Astrocyte of the cerebellum (primary cell): ENCODE measurements around the gene NLRC5.
"Not testable (repeated sequence)": the region's sequence is repeated elsewhere in the genome, so short reads cannot be mapped to it uniquely, and the experiment has no call there.

Source experiments
- DNase-seq: peaks from one replicate; pipeline ENCODE4 v3.0.0-alpha.2; 2011; ENCODE audit warnings: low read depth
- H3K4me3 ChIP-seq: 2 replicates; pipeline ENCODE4 v1.5.1; 2011; ENCODE audit warnings: mild to moderate bottlenecking, low read depth, low read length, moderate library complexity
- CTCF ChIP-seq: IDR thresholded peaks from 2 replicates; pipeline ENCODE4 v1.5.1; 2012; ENCODE audit warnings: low read length, low read depth, moderate library complexity, mild to moderate bottlenecking; ENCODE audit errors: missing control alignments
- in situ Hi-C: cut with HindIII; loops from 2 replicates; pipeline ENCODE4 v1.10.0; 2017; ENCODE audit warnings: low sequenced_read_pairs

The NLRC5 gene

GRCh38 chr16:56986361-56986760 lies 3.0 kb upstream of the NLRC5 start:
- DNase-seq, result no peak
- no peak for TF ChIP-seq CTCF
- no peak overlapping the region for H3K4me3 ChIP-seq
- in situ Hi-C loops, result no loop called here

- H3K4me3 ChIP-seq, in situ Hi-C loops, DNase-seq: not testable (repeated sequence)
These were observed 2.4 kb upstream of the NLRC5 start for GRCh38 chr16:56986908-56987307.

GRCh38 chr16:56987692-56988091 lies 1.7 kb upstream of the NLRC5 start:
- no peak for DNase-seq
- no peak overlapping the region for H3K4me3 ChIP-seq
- in situ Hi-C loops, result no loop called here
- no peak for TF ChIP-seq CTCF

- in situ Hi-C loops, result no loop called here
- DNase-seq, result no peak
- no peak for TF ChIP-seq CTCF
- H3K4me3 ChIP-seq, result peak overlapping the region; percentile 71
These were observed 1.0 kb upstream of the NLRC5 start for GRCh38 chr16:56988161-56988947.

- TF ChIP-seq CTCF, result no peak
- in situ Hi-C loops, result no loop called here
- DNase-seq, result no peak
- peak overlapping the region; percentile 71 for H3K4me3 ChIP-seq
These were observed 631 bp downstream of the NLRC5 start for GRCh38 chr16:56989988-56990387.

- H3K4me3 ChIP-seq, result no peak overlapping the region
- no peak for DNase-seq
- in situ Hi-C loops, result no loop called here
These were observed 1.3 kb downstream of the NLRC5 start for GRCh38 chr16:56990407-56991286.

GRCh38 chr16:56992431-56992830 lies 3.1 kb downstream of the NLRC5 start:
- in situ Hi-C loops, result not testable (repeated sequence)

More at GRCh38 chr16:56990407-56991286, 1.3 kb downstream of the NLRC5 start:
- TF ChIP-seq CTCF, result no peak

More at GRCh38 chr16:56992431-56992830, 3.1 kb downstream of the NLRC5 start:
- H3K4me3 ChIP-seq, DNase-seq: not testable (repeated sequence)
